HEK293T (cell line): ENCODE data around the gene GOLPH3L.

Experiments used
- BHLHE40 ChIP-seq: fragments of 450-650 bp; IDR thresholded peaks from 2 replicates; pipeline ENCODE4 v1.6.1; 2016; ENCODE audit warnings: mild to moderate bottlenecking, moderate library complexity, borderline replicate concordance
- CTBP1 ChIP-seq: fragments of 450-650 bp; IDR thresholded peaks from 2 replicates; pipeline ENCODE4 v1.6.1; 2016; ENCODE audit warnings: borderline replicate concordance
- ELF4 ChIP-seq: fragments of 450-650 bp; IDR thresholded peaks from 2 replicates; pipeline ENCODE4 v1.6.1; 2017; ENCODE audit warnings: antibody characterized with exemption
- FOXA1 ChIP-seq: fragments of 450-650 bp; IDR thresholded peaks from 2 replicates; pipeline ENCODE4 v1.6.1; 2016; ENCODE audit warnings: mild to moderate bottlenecking
- FOXK2 ChIP-seq: fragments of 450-650 bp; IDR thresholded peaks from 2 replicates; pipeline ENCODE4 v1.6.1; 2016; ENCODE audit warnings: mild to moderate bottlenecking
- FOXM1 ChIP-seq: fragments of 450-650 bp; IDR thresholded peaks from 2 replicates; pipeline ENCODE4 v1.6.1; 2017; ENCODE audit warnings: mild to moderate bottlenecking, borderline replicate concordance
- HDGF ChIP-seq: fragments of 450-650 bp; IDR thresholded peaks from 2 replicates; pipeline ENCODE4 v1.6.1; 2017; ENCODE audit warnings: antibody characterized with exemption, borderline replicate concordance
- SP1 ChIP-seq: fragments of 450-650 bp; IDR thresholded peaks from 2 replicates; pipeline ENCODE4 v1.6.1; 2017
- SUZ12 ChIP-seq: fragments of 450-650 bp; IDR thresholded peaks from 2 replicates; pipeline ENCODE4 v1.6.1; 2016; ENCODE audit warnings: mild to moderate bottlenecking

GRCh38 chr1:150603711-150604110 is 93.2 kb downstream of the GOLPH3L start:
- TF ChIP-seq FOXM1 (no peak), BHLHE40 (no peak), HDGF (no peak), CTBP1 (no peak), SUZ12 (no peak), FOXK2 (no peak), SP1 (no peak), FOXA1 (no peak), ELF4 (no peak)
